ENCODE measurements around the gene GLYATL1B. TPM values are rescaled to one million over a fixed set of nuclear protein-coding genes. Genes with fewer than 3 reads are reported as not detected.

Gene GLYATL1B
- total and polyA plus RNA-seq, 2 donors (not counting 1 experiment from before 2014, with no cell fraction given), result not detected

DNA sequence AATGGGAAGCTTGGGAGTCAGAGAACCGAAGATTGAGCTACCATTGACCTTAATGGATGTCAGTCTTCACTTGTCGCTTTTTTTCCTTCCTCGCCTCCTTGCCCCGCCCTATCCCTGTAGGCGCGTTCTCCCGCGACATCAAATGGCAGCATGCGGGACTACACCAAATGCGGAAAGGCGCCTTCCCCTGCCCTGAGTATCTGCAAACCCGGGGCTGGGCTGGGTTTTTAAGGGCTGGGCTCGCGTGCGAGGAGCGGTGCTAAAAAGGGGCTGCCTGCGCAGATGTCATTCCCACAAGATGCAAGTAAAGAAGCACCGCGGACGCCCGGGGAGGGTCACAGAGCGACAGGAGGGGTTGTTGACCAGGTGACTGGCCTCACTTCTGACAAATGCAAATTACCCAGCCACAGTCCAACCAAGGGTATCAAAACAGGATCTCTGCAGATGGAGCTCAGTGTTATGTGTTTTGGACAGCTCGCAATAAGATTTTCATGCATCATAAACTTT, 16.2 kb downstream of the GLYATL1B start:
- Histone ChIP-seq H3K4me1 (ENCODE audit: control insufficient read depth in 2 of 2, insufficient read depth in 2 of 2, low read length in 2 of 2) (peaks cover 78 to 91% of the 10 kb centered on the region in 2 donors), H3K9me3 (ENCODE audit: control extremely low read depth in 1 of 3, control insufficient read depth in 2 of 3, insufficient read depth in 1 of 3, low read length in 2 of 3) (peaks cover 0 to 8% (median 0%) of the 10 kb centered on the region in 3 donors), H3K27me3 (replicated peaks in 1 of 4; ENCODE audit: control extremely low read depth in 1 of 4, control insufficient read depth in 3 of 4, insufficient read depth in 4 of 4, low read length in 3 of 4) (no peaks in the 10 kb centered on the region), H3K4me2 (replicated peaks; ENCODE audit: low read depth, low read length, poor library complexity, severe bottlenecking) (peak overlapping the region; percentile 76), H4K20me1 (ENCODE audit: control insufficient read depth, insufficient read depth, low read length, poor library complexity, severe bottlenecking) (no peaks in the 10 kb centered on the region), H3K9ac (ENCODE audit: low read length) (peak overlapping the region; percentile 71), H3K27ac (ENCODE audit: low read length in 2 of 2) (peak overlapping the region; percentile 71 to 77), H2AFZ (ENCODE audit: insufficient read depth, low read depth, low read length, poor library complexity, severe bottlenecking) (peak overlapping the region; percentile 72), H3K79me2 (ENCODE audit: control insufficient read depth, insufficient read depth, low read length) (peaks cover 19% of the 10 kb centered on the region), H3K36me3 (replicated peaks in 1 of 2; ENCODE audit: control extremely low read depth in 1 of 2, control insufficient read depth in 1 of 2, extremely low read depth in 1 of 2, insufficient read depth in 2 of 2, low read length in 1 of 2) (no peaks in the 10 kb centered on the region), H3K4me3 (ENCODE audit: control extremely low read depth in 1 of 5, extremely low read depth in 1 of 5, insufficient read depth in 1 of 5, low read depth in 2 of 5, low read length in 4 of 5) (peak overlapping the region; percentile 60 to 70 (median 62))
- TF ChIP-seq, protein P1, sequence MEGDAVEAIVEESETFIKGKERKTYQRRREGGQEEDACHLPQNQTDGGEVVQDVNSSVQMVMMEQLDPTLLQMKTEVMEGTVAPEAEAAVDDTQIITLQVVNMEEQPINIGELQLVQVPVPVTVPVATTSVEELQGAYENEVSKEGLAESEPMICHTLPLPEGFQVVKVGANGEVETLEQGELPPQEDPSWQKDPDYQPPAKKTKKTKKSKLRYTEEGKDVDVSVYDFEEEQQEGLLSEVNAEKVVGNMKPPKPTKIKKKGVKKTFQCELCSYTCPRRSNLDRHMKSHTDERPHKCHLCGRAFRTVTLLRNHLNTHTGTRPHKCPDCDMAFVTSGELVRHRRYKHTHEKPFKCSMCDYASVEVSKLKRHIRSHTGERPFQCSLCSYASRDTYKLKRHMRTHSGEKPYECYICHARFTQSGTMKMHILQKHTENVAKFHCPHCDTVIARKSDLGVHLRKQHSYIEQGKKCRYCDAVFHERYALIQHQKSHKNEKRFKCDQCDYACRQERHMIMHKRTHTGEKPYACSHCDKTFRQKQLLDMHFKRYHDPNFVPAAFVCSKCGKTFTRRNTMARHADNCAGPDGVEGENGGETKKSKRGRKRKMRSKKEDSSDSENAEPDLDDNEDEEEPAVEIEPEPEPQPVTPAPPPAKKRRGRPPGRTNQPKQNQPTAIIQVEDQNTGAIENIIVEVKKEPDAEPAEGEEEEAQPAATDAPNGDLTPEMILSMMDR (IDR thresholded peaks at IDR 0.05), result peak; percentile 61
- no peak for TF ChIP-seq EZH2 (IDR thresholded peaks at IDR 0.05; ENCODE audit: borderline replicate concordance, insufficient read depth, low read depth, low read length, poor library complexity, severe bottlenecking)
- Mint-ChIP-seq H3K4me3 (peak overlapping the region; percentile 96), H3K4me1 (peaks cover 87% of the 10 kb centered on the region), H3K9me3 (ENCODE audit: insufficient read depth) (peaks cover 2% of the 10 kb centered on the region), H3K27ac (peak overlapping the region; percentile 96), H3K27me3 (no peaks in the 10 kb centered on the region)
- DNase-seq, result peak; percentile 93
- under 1% methylated on average over 21 of the region's 23 CpGs for WGBS (ENCODE audit: insufficient coverage)
- CTCF ChIA-PET, result interaction anchor here (0.6 to 9.4 kb wide), 13 partner anchors 9 to 527 kb away, joined by 3 to 79 read pairs (median 5); partner anchors contain the start of gene LPXN
- ATAC-seq (ENCODE audit: low read depth), result peak; percentile 76
- POLR2A ChIA-PET, result interaction anchor here (0.5 to 1.7 kb wide), 9 partner anchors 9 to 69 kb away, joined by 3 to 7 read pairs (median 4); partner anchors contain the start of genes DTX4 and FAM111A
- intact Hi-C loops (cut with micrococcal nuclease), result loop anchor here (1.0 to 5.0 kb wide), 5 partner anchors 34 to 524 kb away; partner anchors contain the start of gene MPEG1

All from B cell (primary cell).